ENCODE results near the gene ISOC1.

Gene ISOC1

DNA sequence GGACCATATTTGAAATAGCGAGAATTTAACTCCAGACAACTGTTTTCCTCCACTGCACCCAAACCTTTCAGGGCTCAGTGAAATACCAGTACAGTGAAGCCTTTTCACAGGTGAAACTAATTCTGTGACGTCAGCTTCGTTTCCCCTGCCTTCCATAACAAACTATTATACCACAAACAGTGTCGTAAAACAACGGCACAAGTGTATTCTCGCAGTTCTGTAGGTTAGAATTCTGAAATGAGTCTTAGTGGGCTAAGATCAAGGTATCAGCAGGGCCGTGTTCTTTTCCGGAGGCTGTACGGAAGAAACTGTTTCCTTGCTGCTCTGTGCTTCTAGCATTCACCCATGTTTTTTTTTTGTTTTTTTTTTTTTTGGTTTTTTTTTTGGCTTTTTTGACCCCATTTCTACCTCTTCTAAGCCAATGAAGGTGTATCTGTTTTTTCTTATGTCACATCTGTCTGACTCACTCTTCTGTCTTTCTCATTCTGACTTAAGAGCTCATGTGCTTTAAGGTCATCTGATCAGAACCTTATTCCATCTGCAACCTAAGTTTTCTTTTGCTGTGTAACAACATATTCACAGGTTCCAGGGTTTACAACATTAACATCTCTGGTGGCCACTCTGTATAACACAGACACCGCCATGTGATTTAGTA, 20.1 kb downstream of the ISOC1 start:
- TF ChIP-seq, protein P1, sequence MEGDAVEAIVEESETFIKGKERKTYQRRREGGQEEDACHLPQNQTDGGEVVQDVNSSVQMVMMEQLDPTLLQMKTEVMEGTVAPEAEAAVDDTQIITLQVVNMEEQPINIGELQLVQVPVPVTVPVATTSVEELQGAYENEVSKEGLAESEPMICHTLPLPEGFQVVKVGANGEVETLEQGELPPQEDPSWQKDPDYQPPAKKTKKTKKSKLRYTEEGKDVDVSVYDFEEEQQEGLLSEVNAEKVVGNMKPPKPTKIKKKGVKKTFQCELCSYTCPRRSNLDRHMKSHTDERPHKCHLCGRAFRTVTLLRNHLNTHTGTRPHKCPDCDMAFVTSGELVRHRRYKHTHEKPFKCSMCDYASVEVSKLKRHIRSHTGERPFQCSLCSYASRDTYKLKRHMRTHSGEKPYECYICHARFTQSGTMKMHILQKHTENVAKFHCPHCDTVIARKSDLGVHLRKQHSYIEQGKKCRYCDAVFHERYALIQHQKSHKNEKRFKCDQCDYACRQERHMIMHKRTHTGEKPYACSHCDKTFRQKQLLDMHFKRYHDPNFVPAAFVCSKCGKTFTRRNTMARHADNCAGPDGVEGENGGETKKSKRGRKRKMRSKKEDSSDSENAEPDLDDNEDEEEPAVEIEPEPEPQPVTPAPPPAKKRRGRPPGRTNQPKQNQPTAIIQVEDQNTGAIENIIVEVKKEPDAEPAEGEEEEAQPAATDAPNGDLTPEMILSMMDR (IDR thresholded peaks at IDR 0.05; ENCODE audit: unreplicated experiment in 3 of 3) = no peak
- Mint-ChIP-seq H3K36me3 (ENCODE audit: low read depth) (peaks cover 9% of the 10 kb centered on the region), H3K4me3 (no peak overlapping the region), H3K27ac (no peak overlapping the region), H3K9me3 (no peaks in the 10 kb centered on the region), H3K27me3 (ENCODE audit: low read depth) (no peaks in the 10 kb centered on the region), H3K4me1 (peaks cover 15% of the 10 kb centered on the region)

DNA sequence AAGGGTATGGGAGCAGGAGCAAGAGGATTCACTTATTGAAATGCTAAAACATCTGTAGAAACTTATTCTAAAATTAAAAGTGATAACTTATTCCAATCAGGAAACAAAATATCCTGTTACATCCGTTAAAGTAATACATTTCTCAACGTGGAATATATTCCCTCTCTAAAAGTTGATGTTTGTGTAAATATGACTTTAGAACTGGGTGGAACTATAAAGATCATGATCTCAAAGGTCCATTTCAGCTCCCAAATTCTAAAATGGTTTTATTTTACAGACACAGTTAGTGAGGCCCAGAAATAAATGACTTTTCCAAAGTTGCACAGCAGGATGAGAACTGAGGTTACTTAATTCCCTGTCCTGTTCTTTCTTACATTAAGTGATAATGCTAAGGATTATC, 21.1 kb downstream of the ISOC1 start:
- Mint-ChIP-seq H3K27ac (no peak overlapping the region), H3K27me3 (ENCODE audit: low read depth) (no peaks in the 10 kb centered on the region), H3K4me3 (no peak overlapping the region), H3K36me3 (ENCODE audit: low read depth) (peaks cover 4% of the 10 kb centered on the region), H3K4me1 (peaks cover 15% of the 10 kb centered on the region), H3K9me3 (no peaks in the 10 kb centered on the region)
- TF ChIP-seq, protein P1 (IDR thresholded peaks at IDR 0.05; ENCODE audit: unreplicated experiment in 3 of 3) = no peak

DNA sequence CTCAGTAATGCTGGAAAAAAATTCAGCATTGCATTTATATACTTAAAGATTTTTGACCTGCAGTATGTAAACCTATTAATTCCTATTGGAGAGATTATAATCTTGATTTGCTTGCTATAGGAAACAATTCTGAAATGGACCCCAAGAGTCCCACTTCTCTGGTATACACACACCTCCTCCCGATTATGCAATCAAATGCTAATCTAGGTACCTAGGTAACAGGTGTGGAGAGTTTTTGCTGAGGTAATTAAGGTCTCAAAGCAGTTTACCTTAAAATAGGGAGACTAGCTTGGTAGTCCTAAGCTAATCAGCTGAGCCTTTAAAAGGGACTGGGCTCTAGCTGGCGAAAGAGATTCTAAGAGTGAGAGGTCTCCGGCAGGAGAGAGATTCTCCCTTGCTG, 22.2 kb downstream of the ISOC1 start:
- Mint-ChIP-seq H3K4me1 (peaks cover 15% of the 10 kb centered on the region), H3K4me3 (no peak overlapping the region), H3K9me3 (no peaks in the 10 kb centered on the region), H3K27ac (no peak overlapping the region), H3K36me3 (ENCODE audit: low read depth) (peaks cover 4% of the 10 kb centered on the region), H3K27me3 (ENCODE audit: low read depth) (no peaks in the 10 kb centered on the region)
- TF ChIP-seq, protein P1 (IDR thresholded peaks at IDR 0.05; ENCODE audit: unreplicated experiment in 3 of 3) = no peak

DNA sequence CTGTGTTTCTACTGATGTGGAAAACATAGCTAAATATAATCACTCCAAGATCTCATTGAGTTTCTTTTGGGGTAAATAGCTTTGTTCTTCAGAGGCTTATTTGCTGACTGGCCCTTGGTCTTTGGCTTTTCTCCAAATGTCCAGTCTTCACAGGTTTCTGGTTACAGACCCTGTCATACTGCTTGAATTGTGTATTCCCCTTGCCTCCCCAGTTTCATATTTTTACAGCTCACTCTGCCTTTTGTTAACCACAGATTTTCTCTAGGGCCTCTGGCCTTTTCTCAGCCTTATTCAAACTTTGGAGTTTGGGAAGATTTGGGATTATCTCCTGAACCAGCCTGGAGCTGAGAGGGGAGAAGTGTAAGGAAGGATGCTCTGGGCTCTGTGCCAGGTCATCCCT, 23.9 kb downstream of the ISOC1 start:
- no peaks in the 10 kb centered on the region for H3K9me3 Mint-ChIP-seq
- H3K4me1 Mint-ChIP-seq = peaks cover 15% of the 10 kb centered on the region
- TF ChIP-seq, protein P1 (IDR thresholded peaks at IDR 0.05; ENCODE audit: unreplicated experiment in 3 of 3) = no peak
- H3K27ac Mint-ChIP-seq = peak overlapping the region; percentile 1 to 84 (median 51)
- no peak overlapping the region for H3K4me3 Mint-ChIP-seq
- H3K36me3 Mint-ChIP-seq (ENCODE audit: low read depth) = peaks cover 4% of the 10 kb centered on the region
- H3K27me3 Mint-ChIP-seq (ENCODE audit: low read depth) = no peaks in the 10 kb centered on the region

DNA sequence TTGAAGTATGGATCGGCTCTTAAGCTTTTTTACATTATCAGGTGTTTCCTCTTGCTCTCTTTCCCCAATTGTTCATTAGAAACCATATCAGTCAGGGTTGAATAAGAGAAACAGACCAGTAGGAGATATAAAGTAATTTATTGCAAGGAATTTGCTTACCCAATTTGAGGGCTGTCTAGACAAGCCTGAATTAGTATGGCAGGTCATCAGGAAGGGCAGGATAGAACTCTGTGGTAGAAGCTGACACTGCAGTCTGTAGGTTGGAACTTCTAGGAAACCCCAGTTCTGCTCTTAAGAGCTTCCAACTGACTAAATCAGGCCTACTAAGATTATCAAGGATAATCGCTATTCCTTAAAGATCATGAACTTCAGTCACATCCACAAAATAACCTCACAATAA, 24.3 kb downstream of the ISOC1 start:
- Mint-ChIP-seq H3K9me3 (no peaks in the 10 kb centered on the region), H3K4me3 (no peak overlapping the region), H3K36me3 (ENCODE audit: low read depth) (peaks cover 4% of the 10 kb centered on the region), H3K27ac (peak overlapping the region; percentile 1 to 84 (median 51)), H3K4me1 (peaks cover 15% of the 10 kb centered on the region), H3K27me3 (ENCODE audit: low read depth) (no peaks in the 10 kb centered on the region)
- TF ChIP-seq, protein P1 (IDR thresholded peaks at IDR 0.05; ENCODE audit: unreplicated experiment in 3 of 3) = no peak

DNA sequence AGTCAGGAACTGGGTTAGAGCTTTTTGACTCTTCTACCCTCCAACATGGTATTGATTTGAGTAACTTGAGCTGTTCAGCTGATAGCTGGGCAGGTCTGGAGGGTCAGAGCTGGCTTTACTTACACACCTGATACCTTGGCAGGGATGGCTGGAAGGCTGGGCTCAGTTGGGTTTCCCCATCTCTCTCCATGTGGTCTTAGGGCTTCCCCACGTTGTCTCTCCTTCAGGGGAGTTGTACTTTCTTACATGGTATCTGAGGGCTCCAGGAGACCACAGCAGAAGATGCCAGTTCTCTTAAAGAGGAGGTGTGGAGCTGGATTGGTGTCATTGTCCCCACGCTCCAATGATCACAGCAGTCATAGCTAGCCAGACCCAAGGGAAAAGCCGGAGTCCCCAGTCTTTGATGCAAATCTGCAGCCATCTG, 25.6 kb downstream of the ISOC1 start:
- H3K4me1 Mint-ChIP-seq = peaks cover 15% of the 10 kb centered on the region
- peak overlapping the region in 1 of 3 experiments; percentile 29 for H3K27ac Mint-ChIP-seq
- no peak overlapping the region for H3K4me3 Mint-ChIP-seq
- TF ChIP-seq, protein P1 (IDR thresholded peaks at IDR 0.05; ENCODE audit: unreplicated experiment in 3 of 3) = no peak
- H3K9me3 Mint-ChIP-seq = no peaks in the 10 kb centered on the region
- peaks cover 4% of the 10 kb centered on the region for H3K36me3 Mint-ChIP-seq (ENCODE audit: low read depth)
- H3K27me3 Mint-ChIP-seq (ENCODE audit: low read depth) = no peaks in the 10 kb centered on the region

Data from nephron (organoid).